Measurements from ENCODE around the gene POLD3.

The POLD3 gene

DNA sequence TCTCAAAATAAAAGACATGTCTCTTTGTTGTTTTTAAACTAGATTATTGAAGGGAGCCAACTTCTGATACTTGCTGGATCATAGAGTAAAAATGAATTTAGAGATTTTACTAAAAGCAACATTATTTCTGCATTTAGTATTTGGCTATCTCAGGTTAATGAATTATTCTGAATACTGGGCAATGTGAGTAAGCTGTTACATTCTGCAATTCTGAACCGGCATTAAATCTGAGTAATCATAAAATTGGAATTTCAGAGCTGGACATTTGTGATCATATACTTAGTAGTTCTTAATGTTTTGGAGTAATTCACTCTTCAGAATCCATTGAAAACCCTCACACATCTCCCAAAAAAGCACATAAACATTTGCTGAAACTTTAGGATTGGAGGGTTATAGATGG lies 11.5 kb downstream of the POLD3 start:
- no peak for DNase-seq
- no peak overlapping the region for H3K27ac Mint-ChIP-seq
- no peaks in the 10 kb centered on the region for H3K9me3 Mint-ChIP-seq
- peaks cover 14% of the 10 kb centered on the region for H3K36me3 Mint-ChIP-seq (ENCODE audit: insufficient read depth)
- H3K4me1 Mint-ChIP-seq (ENCODE audit: low read depth in 2 of 2), result peaks cover 0 to 2% of the 10 kb centered on the region in 2 donors
- no peak for ATAC-seq (replicated peaks)
- H3K27me3 Mint-ChIP-seq, result no peaks in the 10 kb centered on the region
- no peak overlapping the region for H3K4me3 Mint-ChIP-seq

DNA sequence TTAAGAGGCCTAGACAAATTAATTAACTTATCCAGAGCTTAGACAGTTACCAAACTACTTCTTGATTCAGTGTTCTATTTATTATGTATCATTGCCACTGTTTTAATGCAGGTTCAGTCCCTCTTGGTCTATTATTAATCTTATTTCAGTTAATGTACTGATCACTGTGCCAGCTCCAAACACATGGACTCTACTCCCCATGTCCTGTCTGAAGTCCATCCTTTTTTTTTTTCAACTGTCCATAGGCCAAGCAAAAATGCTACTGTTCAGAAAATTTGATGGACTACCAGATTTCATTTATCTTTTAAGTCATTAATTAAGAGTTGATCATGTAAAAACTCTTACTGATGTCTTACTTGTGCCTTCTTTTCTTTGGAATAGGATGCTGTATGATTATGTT lies 11.9 kb downstream of the POLD3 start:
- Mint-ChIP-seq H3K4me1 (ENCODE audit: low read depth in 2 of 2) (peaks cover 0 to 2% of the 10 kb centered on the region in 2 donors), H3K27ac (no peak overlapping the region), H3K4me3 (no peak overlapping the region), H3K36me3 (ENCODE audit: insufficient read depth) (peaks cover 15% of the 10 kb centered on the region), H3K27me3 (no peaks in the 10 kb centered on the region), H3K9me3 (no peaks in the 10 kb centered on the region)
- ATAC-seq (replicated peaks) (no peak), DNase-seq (no peak)

DNA sequence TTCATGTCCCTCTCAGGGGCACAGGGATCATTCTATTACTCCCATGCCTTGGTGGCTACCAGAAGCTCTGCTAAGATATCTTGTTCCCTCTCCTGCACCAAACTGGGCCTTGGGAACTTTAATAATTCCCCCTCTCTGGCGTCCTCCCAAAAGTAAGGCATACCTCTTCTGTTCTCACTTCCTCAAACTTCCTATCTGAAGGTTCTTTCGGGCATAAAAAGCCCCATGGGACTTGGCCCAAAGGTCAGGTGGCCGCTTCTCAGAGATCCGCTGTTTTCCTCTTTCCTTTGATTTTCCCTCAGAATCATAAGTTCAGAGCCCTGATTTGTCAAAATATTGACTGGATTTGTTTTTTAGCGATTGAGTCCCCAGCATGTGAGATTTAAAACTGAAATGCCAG lies 13.0 kb downstream of the POLD3 start:
- Mint-ChIP-seq H3K27ac (peak overlapping the region; percentile 13 to 31), H3K36me3 (ENCODE audit: insufficient read depth) (peaks cover 23% of the 10 kb centered on the region), H3K27me3 (no peaks in the 10 kb centered on the region), H3K9me3 (no peaks in the 10 kb centered on the region), H3K4me1 (ENCODE audit: low read depth in 2 of 2) (peaks cover 0 to 2% of the 10 kb centered on the region in 2 donors), H3K4me3 (no peak overlapping the region)
- no peak for ATAC-seq (replicated peaks)
- no peak for DNase-seq

DNA sequence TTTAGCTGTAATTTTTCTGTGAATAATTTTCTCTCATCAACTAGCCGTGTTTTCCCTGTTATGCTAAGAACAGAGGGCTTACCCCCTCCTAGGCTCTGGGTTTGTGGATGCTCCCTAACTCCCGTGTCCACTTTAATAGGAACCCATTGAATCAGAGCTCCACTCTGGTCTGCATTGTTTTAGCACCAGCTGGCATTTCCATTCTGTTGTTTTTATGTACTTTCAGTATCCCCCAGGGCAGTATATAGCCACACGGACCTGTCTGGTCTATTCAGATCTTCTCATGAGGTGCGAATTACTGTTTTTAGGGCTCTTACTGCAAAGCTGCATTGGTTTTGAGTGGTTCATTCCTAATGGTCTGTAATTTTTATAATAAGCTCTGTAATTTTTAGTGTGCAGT lies 16.0 kb downstream of the POLD3 start:
- Mint-ChIP-seq H3K36me3 (ENCODE audit: insufficient read depth) (peaks cover 33% of the 10 kb centered on the region), H3K9me3 (no peaks in the 10 kb centered on the region), H3K4me1 (ENCODE audit: low read depth in 2 of 2) (peaks cover 0 to 2% of the 10 kb centered on the region in 2 donors), H3K27ac (no peak overlapping the region), H3K27me3 (no peaks in the 10 kb centered on the region), H3K4me3 (no peak overlapping the region)
- DNase-seq (no peak), ATAC-seq (replicated peaks) (no peak)

DNA sequence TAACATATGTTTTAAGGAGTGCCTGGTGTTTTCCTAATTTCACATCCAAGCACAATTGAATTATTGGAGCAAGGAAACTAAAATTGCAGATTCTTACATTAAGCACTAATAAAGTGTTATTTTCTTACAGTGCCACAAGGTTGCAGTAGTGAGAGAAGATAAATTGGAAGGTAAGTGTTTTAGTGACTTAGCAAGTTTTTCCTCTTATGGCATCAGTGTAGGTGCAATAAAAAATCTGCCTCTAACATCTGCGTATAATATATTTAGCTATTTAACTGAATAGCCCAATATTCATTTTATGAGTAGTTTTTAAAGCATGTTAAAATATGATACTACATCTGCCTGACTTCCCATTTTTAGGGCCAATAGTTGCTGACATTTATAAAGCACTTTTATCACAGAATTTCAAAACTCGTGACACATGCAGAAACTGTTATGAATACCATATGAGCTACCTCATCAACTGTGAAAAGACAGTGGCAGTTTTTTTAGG lies 19.0 kb downstream of the POLD3 start:
- ATAC-seq (replicated peaks) (no peak), DNase-seq (no peak)
- H3K27me3 Mint-ChIP-seq, result no peaks in the 10 kb centered on the region
- H3K4me3 Mint-ChIP-seq, result no peak overlapping the region
- H3K27ac Mint-ChIP-seq, result no peak overlapping the region
- no peaks in the 10 kb centered on the region for H3K9me3 Mint-ChIP-seq
- peaks cover 23% of the 10 kb centered on the region for H3K36me3 Mint-ChIP-seq (ENCODE audit: insufficient read depth)
- peaks cover 0 to 2% of the 10 kb centered on the region in 2 donors for H3K4me1 Mint-ChIP-seq (ENCODE audit: low read depth in 2 of 2)

DNA sequence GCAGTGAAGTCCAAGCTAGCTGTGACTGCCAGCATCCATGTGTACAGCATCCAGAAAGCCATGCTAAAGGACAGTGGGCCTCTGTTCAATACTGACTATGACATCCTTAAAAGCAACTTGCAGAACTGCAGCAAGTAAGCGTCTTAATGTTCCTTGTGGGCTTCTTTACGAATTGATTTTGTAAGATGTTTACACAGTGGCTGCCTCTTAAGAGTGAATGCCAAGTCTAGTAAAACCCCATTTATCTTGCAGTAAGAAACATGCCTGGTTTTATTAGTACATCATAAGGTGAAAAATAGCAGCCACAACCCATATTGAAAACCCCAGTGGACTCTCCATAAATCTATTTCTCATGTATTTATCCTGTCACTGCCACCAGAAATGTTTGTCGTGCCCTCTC lies 20.5 kb downstream of the POLD3 start:
- Mint-ChIP-seq H3K36me3 (ENCODE audit: insufficient read depth) (peaks cover 31% of the 10 kb centered on the region), H3K9me3 (no peaks in the 10 kb centered on the region), H3K4me3 (no peak overlapping the region), H3K27me3 (no peaks in the 10 kb centered on the region), H3K4me1 (ENCODE audit: low read depth in 2 of 2) (peaks cover 0 to 2% of the 10 kb centered on the region in 2 donors), H3K27ac (no peak overlapping the region)
- DNase-seq, result no peak
- ATAC-seq (replicated peaks), result no peak

DNA sequence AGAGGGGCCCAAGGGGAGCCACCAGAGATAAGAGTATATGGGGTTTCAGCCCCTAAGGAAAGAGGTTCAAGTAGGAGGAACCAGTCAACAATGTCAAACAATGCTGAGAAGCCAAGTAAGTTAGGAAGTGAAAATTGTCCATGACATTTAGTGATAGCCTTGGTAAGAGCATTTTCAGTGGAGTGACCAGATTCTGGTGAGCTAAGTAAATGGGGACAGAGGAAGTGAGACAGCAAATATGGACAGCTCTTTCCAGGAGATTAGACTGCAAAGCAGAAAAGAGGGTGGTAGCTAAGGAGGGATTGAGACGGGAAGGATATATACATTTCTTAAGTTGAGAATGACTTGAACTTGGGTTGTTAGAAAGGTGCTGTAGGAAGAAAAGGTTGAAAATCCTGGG lies 22.9 kb downstream of the POLD3 start:
- H3K27me3 Mint-ChIP-seq, result no peaks in the 10 kb centered on the region
- no peak for ATAC-seq (replicated peaks)
- no peak overlapping the region for H3K27ac Mint-ChIP-seq
- H3K4me3 Mint-ChIP-seq, result no peak overlapping the region
- no peaks in the 10 kb centered on the region for H3K4me1 Mint-ChIP-seq (ENCODE audit: low read depth in 2 of 2)
- peaks cover 31% of the 10 kb centered on the region for H3K36me3 Mint-ChIP-seq (ENCODE audit: insufficient read depth)
- no peaks in the 10 kb centered on the region for H3K9me3 Mint-ChIP-seq
- DNase-seq, result no peak

DNA sequence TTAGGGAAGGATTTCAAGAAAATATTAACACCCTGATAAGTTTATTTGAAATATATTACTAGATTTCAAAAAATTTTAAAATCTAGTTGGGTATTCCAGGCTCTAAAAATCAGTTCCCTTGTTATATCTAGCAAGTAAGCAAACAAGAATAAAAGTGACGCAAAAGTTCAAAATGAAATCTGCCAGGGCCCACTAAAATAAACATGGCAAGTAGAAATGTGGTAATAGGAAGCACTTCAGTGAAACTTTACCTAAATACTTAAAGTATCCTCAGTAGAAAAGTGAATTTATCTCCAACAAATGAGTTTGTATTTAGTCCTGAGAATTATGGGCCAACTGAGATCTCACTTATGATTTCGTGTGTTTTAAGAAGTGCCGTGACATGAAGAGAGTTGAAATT lies 23.6 kb downstream of the POLD3 start:
- DNase-seq, result no peak
- H3K4me3 Mint-ChIP-seq, result no peak overlapping the region
- ATAC-seq (replicated peaks), result no peak

DNA sequence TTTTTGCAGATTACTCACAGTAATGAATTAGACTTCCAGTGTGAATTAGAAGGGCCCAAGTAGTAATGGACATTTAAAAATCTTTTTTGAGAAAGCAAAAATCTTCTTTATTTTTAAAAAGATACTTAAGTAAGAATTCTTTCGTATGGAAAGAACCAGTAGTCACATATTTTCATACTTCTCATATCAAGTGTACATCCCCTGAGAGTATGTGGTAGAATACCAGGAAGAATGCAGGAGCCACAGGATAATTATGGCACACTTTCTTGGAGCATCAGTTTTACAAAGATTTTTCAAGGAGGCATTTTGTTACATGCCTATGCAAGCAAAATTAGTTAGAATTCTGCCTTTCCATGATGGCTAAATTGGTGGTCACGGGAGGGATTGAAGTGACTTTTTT lies 28.1 kb downstream of the POLD3 start:
- no peaks in the 10 kb centered on the region for H3K4me1 Mint-ChIP-seq (ENCODE audit: low read depth in 2 of 2)
- no peak for ATAC-seq (replicated peaks)
- peaks cover 30% of the 10 kb centered on the region for H3K36me3 Mint-ChIP-seq (ENCODE audit: insufficient read depth)
- no peaks in the 10 kb centered on the region for H3K9me3 Mint-ChIP-seq
- DNase-seq, result no peak
- H3K27me3 Mint-ChIP-seq, result no peaks in the 10 kb centered on the region
- H3K27ac Mint-ChIP-seq, result no peak overlapping the region
- no peak overlapping the region for H3K4me3 Mint-ChIP-seq

More for the DNA sequence above, 23.6 kb downstream of the POLD3 start:
- H3K4me1 Mint-ChIP-seq (ENCODE audit: low read depth in 2 of 2), result no peaks in the 10 kb centered on the region
- H3K27ac Mint-ChIP-seq, result no peak overlapping the region
- no peaks in the 10 kb centered on the region for H3K9me3 Mint-ChIP-seq
- no peaks in the 10 kb centered on the region for H3K27me3 Mint-ChIP-seq
- peaks cover 30% of the 10 kb centered on the region for H3K36me3 Mint-ChIP-seq (ENCODE audit: insufficient read depth)

DNA sequence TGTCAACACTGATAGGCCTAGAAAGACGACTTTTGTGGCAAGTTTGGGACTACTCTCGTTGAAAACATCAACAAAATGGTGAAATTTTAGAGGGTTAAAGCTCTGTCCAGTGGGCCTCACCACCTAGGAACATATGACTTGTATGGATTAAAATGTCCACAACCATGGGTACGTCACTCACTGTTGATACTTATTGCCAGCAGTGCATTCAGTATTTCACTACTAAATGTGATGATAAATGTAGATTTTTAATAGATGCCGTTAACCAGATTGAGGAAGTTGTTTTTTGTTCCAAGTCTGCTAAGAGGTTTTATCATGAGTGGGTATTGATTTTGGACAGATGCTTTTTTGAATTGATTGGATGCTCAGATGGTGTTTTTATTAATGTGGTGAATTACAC lies 33.7 kb downstream of the POLD3 start:
- Mint-ChIP-seq H3K27ac (no peak overlapping the region), H3K36me3 (ENCODE audit: insufficient read depth) (peaks cover 10% of the 10 kb centered on the region), H3K4me1 (ENCODE audit: low read depth in 2 of 2) (no peaks in the 10 kb centered on the region), H3K27me3 (no peaks in the 10 kb centered on the region), H3K4me3 (no peak overlapping the region), H3K9me3 (no peaks in the 10 kb centered on the region)
- ATAC-seq (replicated peaks), result no peak
- DNase-seq, result no peak

DNA sequence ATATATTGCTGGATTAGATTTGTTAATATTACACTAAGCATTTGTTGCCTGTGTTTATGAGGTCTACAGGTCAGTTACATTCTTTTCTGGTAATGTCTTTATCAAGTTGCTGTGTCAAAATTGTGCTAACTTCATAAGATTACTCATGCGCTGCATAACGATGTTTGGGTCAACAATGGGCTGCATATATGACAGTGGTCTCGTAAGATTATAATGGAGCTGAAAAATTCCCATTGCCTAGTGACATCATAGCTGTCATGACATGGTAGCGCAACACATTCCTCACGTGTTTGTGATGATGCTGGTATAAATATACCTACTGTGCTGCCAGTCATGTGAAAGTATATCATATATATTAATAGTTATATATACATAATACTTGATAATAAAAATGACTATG lies 34.2 kb downstream of the POLD3 start:
- no peaks in the 10 kb centered on the region for H3K9me3 Mint-ChIP-seq
- no peak overlapping the region for H3K27ac Mint-ChIP-seq
- DNase-seq, result no peak
- H3K27me3 Mint-ChIP-seq, result no peaks in the 10 kb centered on the region
- H3K4me1 Mint-ChIP-seq (ENCODE audit: low read depth in 2 of 2), result no peaks in the 10 kb centered on the region
- no peak overlapping the region for H3K4me3 Mint-ChIP-seq
- ATAC-seq (replicated peaks), result no peak
- peaks cover 10% of the 10 kb centered on the region for H3K36me3 Mint-ChIP-seq (ENCODE audit: insufficient read depth)

DNA sequence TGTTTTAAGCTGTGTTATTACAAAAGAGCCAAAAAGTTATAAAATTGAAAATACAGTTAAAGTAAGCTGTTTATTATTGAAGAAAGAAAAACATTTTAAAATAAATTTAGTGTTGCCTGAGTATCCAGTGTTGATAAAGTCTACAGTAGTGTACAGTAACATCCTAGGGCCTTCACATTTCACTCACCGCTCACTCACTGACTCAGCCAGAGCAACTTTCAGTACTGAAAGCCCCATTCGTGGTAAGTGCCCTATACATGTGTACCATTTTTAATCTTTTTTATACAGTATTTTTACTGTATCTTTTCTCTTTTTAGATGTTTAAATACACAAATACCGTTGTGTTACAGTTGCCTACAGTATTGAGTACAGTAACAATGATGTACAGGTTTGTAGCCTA lies 35.0 kb downstream of the POLD3 start:
- H3K27ac Mint-ChIP-seq, result no peak overlapping the region
- no peaks in the 10 kb centered on the region for H3K9me3 Mint-ChIP-seq
- H3K4me3 Mint-ChIP-seq, result no peak overlapping the region
- H3K4me1 Mint-ChIP-seq (ENCODE audit: low read depth in 2 of 2), result no peaks in the 10 kb centered on the region
- DNase-seq (no peak), ATAC-seq (replicated peaks) (no peak)
- peaks cover 10% of the 10 kb centered on the region for H3K36me3 Mint-ChIP-seq (ENCODE audit: insufficient read depth)
- no peaks in the 10 kb centered on the region for H3K27me3 Mint-ChIP-seq

DNA sequence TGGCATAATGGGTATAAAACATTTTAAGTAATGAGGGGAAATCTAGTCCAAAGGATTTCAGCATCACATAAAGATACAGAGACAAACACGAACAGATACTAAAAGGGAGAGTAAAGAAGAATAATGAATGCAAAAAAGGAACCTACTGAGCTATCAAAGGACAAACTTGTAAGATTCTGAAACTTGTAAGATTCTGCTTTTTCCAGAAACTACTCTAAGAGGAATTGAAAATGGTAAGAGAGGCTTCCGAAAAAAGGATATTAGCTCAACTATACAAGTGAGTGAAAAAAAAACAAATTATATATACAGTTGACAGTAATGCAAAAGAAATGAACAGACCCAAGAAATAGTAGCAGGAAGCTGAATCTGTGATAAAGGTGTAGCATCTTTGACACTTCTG lies 37.7 kb downstream of the POLD3 start:
- H3K4me1 Mint-ChIP-seq (ENCODE audit: low read depth in 2 of 2), result no peaks in the 10 kb centered on the region
- H3K27ac Mint-ChIP-seq, result peak overlapping the region in 1 of 2 donors; percentile 73
- no peak overlapping the region for H3K4me3 Mint-ChIP-seq
- no peaks in the 10 kb centered on the region for H3K9me3 Mint-ChIP-seq
- H3K27me3 Mint-ChIP-seq, result no peaks in the 10 kb centered on the region
- DNase-seq, result no peak
- no peak for ATAC-seq (replicated peaks)
- H3K36me3 Mint-ChIP-seq (ENCODE audit: insufficient read depth), result peaks cover 10% of the 10 kb centered on the region

DNA sequence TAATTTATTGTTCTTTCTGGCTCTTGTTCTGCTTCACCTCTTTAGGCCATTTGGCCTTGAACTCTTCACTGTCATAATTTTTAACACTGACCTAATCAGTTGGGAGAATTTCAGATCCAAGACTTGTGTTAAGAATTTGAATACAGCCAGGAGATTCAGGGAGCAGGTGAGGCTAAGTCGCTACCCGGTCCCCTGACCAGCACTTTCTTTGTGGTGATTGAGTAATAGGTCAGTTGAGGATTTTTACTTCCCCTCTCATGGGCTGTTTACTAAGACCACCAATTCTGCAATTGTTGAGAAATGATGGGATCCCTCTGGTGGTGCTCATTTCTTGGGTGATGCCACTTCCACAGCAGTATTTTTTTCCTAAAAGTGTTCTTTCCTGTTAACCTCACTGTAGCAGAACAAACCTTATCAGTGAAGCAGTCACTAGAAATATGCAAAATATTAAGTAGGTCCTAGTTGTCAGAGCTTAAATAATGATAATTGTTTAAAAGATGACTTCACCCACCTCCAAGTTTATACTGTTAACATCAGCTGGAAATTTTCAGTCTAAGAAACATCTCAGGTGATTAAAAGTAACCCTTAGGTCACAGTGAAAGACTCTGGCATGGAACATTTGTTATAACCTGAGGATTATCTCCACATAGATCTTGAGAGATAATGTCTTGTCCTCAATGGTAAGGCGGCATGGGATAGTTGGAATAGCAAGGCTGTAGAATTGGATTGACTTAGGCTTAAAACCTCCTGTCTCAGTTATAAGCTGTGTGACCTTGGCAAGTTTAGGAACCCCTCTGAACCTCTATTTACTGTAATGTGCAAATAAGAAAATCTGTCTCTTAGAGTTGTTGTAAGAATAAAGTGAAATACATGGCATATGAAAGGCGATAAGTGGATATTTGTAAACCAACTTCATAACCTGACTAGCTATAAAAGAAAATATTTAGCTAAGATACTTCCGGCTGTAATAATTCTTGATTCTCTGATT lies 41.3 kb downstream of the POLD3 start:
- DNase-seq (no peak), ATAC-seq (replicated peaks) (no peak)
- Mint-ChIP-seq H3K36me3 (ENCODE audit: insufficient read depth) (peaks cover 18% of the 10 kb centered on the region), H3K9me3 (no peaks in the 10 kb centered on the region), H3K4me3 (no peak overlapping the region), H3K4me1 (ENCODE audit: low read depth in 2 of 2) (no peaks in the 10 kb centered on the region), H3K27me3 (no peaks in the 10 kb centered on the region), H3K27ac (peak overlapping the region in 1 of 2 donors; percentile 32)

All from effector memory CD8-positive, alpha-beta T cell (primary cell).